ENCODE measurements around the gene NOXO1.

NOXO1 gene

GRCh38 chr16:1981398-1981836 lies at the start of gene NOXO1:
TSS of gene NOXO1 (minus strand) at chr16:1981469. CDS start at chr16:1981179, 290 bp downstream.
- Histone ChIP-seq H3K36me3 (ENCODE audit: control insufficient read depth, insufficient read depth, low read length) (peaks cover 9% of the 10 kb centered on the region), H3K4me1 (ENCODE audit: control insufficient read depth, insufficient read depth, low read length) (peaks cover 7% of the 10 kb centered on the region), H3K27me3 (ENCODE audit: control insufficient read depth, insufficient read depth, low read length) (peaks cover 17% of the 10 kb centered on the region), H3K27ac (ENCODE audit: low read depth, low read length) (no peak within 1 kb of the TSS), H3K4me3 (ENCODE audit: low read length) (peak within 1 kb of the TSS; percentile 18), H3K9ac (ENCODE audit: low read length) (no peak within 1 kb of the TSS)

GRCh38 chr16:2030036-2030435 lies 48.8 kb upstream of the NOXO1 start:
- H3K27ac ChIP-seq (ENCODE audit: low read depth, low read length) = no peak overlapping the region
- peaks cover 23% of the 10 kb centered on the region for H3K4me1 ChIP-seq (ENCODE audit: control insufficient read depth, insufficient read depth, low read length)
- peaks cover 3% of the 10 kb centered on the region for H3K36me3 ChIP-seq (ENCODE audit: control insufficient read depth, insufficient read depth, low read length)
- peak overlapping the region; percentile 4 for H3K4me3 ChIP-seq (ENCODE audit: low read length)
- H3K9ac ChIP-seq (ENCODE audit: low read length) = no peak overlapping the region
- no peaks in the 10 kb centered on the region for H3K27me3 ChIP-seq (ENCODE audit: control insufficient read depth, insufficient read depth, low read length)

GRCh38 chr16:2029350-2029749 lies 48.1 kb upstream of the NOXO1 start:
- no peak overlapping the region for H3K9ac ChIP-seq (ENCODE audit: low read length)
- no peak overlapping the region for H3K27ac ChIP-seq (ENCODE audit: low read depth, low read length)
- no peaks in the 10 kb centered on the region for H3K27me3 ChIP-seq (ENCODE audit: control insufficient read depth, insufficient read depth, low read length)
- H3K4me3 ChIP-seq (ENCODE audit: low read length) = no peak overlapping the region
- peaks cover 3% of the 10 kb centered on the region for H3K36me3 ChIP-seq (ENCODE audit: control insufficient read depth, insufficient read depth, low read length)
- peaks cover 19% of the 10 kb centered on the region for H3K4me1 ChIP-seq (ENCODE audit: control insufficient read depth, insufficient read depth, low read length)

GRCh38 chr16:2028620-2029220 lies 47.5 kb upstream of the NOXO1 start:
- Histone ChIP-seq H3K9ac (ENCODE audit: low read length) (no peak overlapping the region), H3K27ac (ENCODE audit: low read depth, low read length) (no peak overlapping the region), H3K36me3 (ENCODE audit: control insufficient read depth, insufficient read depth, low read length) (peaks cover 3% of the 10 kb centered on the region), H3K4me3 (ENCODE audit: low read length) (no peak overlapping the region), H3K4me1 (ENCODE audit: control insufficient read depth, insufficient read depth, low read length) (peaks cover 16% of the 10 kb centered on the region), H3K27me3 (ENCODE audit: control insufficient read depth, insufficient read depth, low read length) (no peaks in the 10 kb centered on the region)

GRCh38 chr16:2028146-2028545 lies 46.9 kb upstream of the NOXO1 start:
- Histone ChIP-seq H3K27ac (ENCODE audit: low read depth, low read length) (no peak overlapping the region), H3K9ac (ENCODE audit: low read length) (no peak overlapping the region), H3K27me3 (ENCODE audit: control insufficient read depth, insufficient read depth, low read length) (no peaks in the 10 kb centered on the region), H3K4me1 (ENCODE audit: control insufficient read depth, insufficient read depth, low read length) (peaks cover 14% of the 10 kb centered on the region), H3K4me3 (ENCODE audit: low read length) (peak overlapping the region; percentile 60), H3K36me3 (ENCODE audit: control insufficient read depth, insufficient read depth, low read length) (peaks cover 3% of the 10 kb centered on the region)

- Histone ChIP-seq H3K4me1 (ENCODE audit: control insufficient read depth, insufficient read depth, low read length) (peaks cover 10% of the 10 kb centered on the region), H3K36me3 (ENCODE audit: control insufficient read depth, insufficient read depth, low read length) (peaks cover 3% of the 10 kb centered on the region), H3K4me3 (ENCODE audit: low read length) (peak overlapping the region; percentile 60), H3K9ac (ENCODE audit: low read length) (no peak overlapping the region), H3K27ac (ENCODE audit: low read depth, low read length) (no peak overlapping the region), H3K27me3 (ENCODE audit: control insufficient read depth, insufficient read depth, low read length) (no peaks in the 10 kb centered on the region)
Observed at GRCh38 chr16:2027024-2028010, 46.0 kb upstream of the NOXO1 start.

GRCh38 chr16:2026461-2027023 lies 45.3 kb upstream of the NOXO1 start, which contains the start of gene NHERF2:
TSS of gene NHERF2 (plus strand) at chr16:2026902. CDS start at chr16:2027006, 104 bp downstream.
- peaks cover 10% of the 10 kb centered on the region for H3K4me1 ChIP-seq (ENCODE audit: control insufficient read depth, insufficient read depth, low read length)
- no peak within 1 kb of the TSS for H3K27ac ChIP-seq (ENCODE audit: low read depth, low read length)
- H3K27me3 ChIP-seq (ENCODE audit: control insufficient read depth, insufficient read depth, low read length) = peaks cover 2% of the 10 kb centered on the region
- H3K9ac ChIP-seq (ENCODE audit: low read length) = no peak within 1 kb of the TSS
- H3K36me3 ChIP-seq (ENCODE audit: control insufficient read depth, insufficient read depth, low read length) = peaks cover 3% of the 10 kb centered on the region
- peak within 1 kb of the TSS; percentile 60 for H3K4me3 ChIP-seq (ENCODE audit: low read length)

GRCh38 chr16:2025878-2026460 lies 44.7 kb upstream of the NOXO1 start:
- peaks cover 10% of the 10 kb centered on the region for H3K4me1 ChIP-seq (ENCODE audit: control insufficient read depth, insufficient read depth, low read length)

GRCh38 chr16:2025251-2025650 lies 44.0 kb upstream of the NOXO1 start:
- Histone ChIP-seq H3K27ac (ENCODE audit: low read depth, low read length) (no peak overlapping the region), H3K27me3 (ENCODE audit: control insufficient read depth, insufficient read depth, low read length) (peaks cover 8% of the 10 kb centered on the region), H3K9ac (ENCODE audit: low read length) (no peak overlapping the region), H3K4me3 (ENCODE audit: low read length) (no peak overlapping the region), H3K36me3 (ENCODE audit: control insufficient read depth, insufficient read depth, low read length) (peaks cover 3% of the 10 kb centered on the region), H3K4me1 (ENCODE audit: control insufficient read depth, insufficient read depth, low read length) (peaks cover 10% of the 10 kb centered on the region)

More at GRCh38 chr16:2025878-2026460, 44.7 kb upstream of the NOXO1 start:
- Histone ChIP-seq H3K4me3 (ENCODE audit: low read length) (peak overlapping the region; percentile 20), H3K36me3 (ENCODE audit: control insufficient read depth, insufficient read depth, low read length) (peaks cover 3% of the 10 kb centered on the region), H3K27ac (ENCODE audit: low read depth, low read length) (no peak overlapping the region), H3K9ac (ENCODE audit: low read length) (no peak overlapping the region), H3K27me3 (ENCODE audit: control insufficient read depth, insufficient read depth, low read length) (peaks cover 3% of the 10 kb centered on the region)

GRCh38 chr16:2024032-2024420 lies 42.8 kb upstream of the NOXO1 start:
- Histone ChIP-seq H3K4me3 (ENCODE audit: low read length) (no peak overlapping the region), H3K36me3 (ENCODE audit: control insufficient read depth, insufficient read depth, low read length) (no peaks in the 10 kb centered on the region), H3K27ac (ENCODE audit: low read depth, low read length) (peak overlapping the region; percentile 38), H3K4me1 (ENCODE audit: control insufficient read depth, insufficient read depth, low read length) (peaks cover 10% of the 10 kb centered on the region), H3K27me3 (ENCODE audit: control insufficient read depth, insufficient read depth, low read length) (peaks cover 20% of the 10 kb centered on the region), H3K9ac (ENCODE audit: low read length) (no peak overlapping the region)

GRCh38 chr16:2023092-2024031 lies 42.1 kb upstream of the NOXO1 start:
- H3K27me3 ChIP-seq (ENCODE audit: control insufficient read depth, insufficient read depth, low read length) = peaks cover 22% of the 10 kb centered on the region
- H3K36me3 ChIP-seq (ENCODE audit: control insufficient read depth, insufficient read depth, low read length) = no peaks in the 10 kb centered on the region
- H3K4me3 ChIP-seq (ENCODE audit: low read length) = peak overlapping the region; percentile 44
- peaks cover 10% of the 10 kb centered on the region for H3K4me1 ChIP-seq (ENCODE audit: control insufficient read depth, insufficient read depth, low read length)
- peak overlapping the region; percentile 38 for H3K27ac ChIP-seq (ENCODE audit: low read depth, low read length)
- H3K9ac ChIP-seq (ENCODE audit: low read length) = no peak overlapping the region

Measured in rectal smooth muscle tissue (tissue), 1 donor.